ENCODE data around the gene OGFOD2. TPM values are rescaled to one million over a fixed set of nuclear protein-coding genes. Genes with fewer than 3 reads are reported as not detected.
A peak's percentile ranks its signal among the peaks of the same experiment; 100 is the strongest.

OGFOD2 gene
- total and polyA plus RNA-seq, 9 of the 15 experiments (the other 6 are each of a cell fraction or from before 2014, with no cell fraction given) = 1.4 to 111 (median 18.5) TPM

DNA sequence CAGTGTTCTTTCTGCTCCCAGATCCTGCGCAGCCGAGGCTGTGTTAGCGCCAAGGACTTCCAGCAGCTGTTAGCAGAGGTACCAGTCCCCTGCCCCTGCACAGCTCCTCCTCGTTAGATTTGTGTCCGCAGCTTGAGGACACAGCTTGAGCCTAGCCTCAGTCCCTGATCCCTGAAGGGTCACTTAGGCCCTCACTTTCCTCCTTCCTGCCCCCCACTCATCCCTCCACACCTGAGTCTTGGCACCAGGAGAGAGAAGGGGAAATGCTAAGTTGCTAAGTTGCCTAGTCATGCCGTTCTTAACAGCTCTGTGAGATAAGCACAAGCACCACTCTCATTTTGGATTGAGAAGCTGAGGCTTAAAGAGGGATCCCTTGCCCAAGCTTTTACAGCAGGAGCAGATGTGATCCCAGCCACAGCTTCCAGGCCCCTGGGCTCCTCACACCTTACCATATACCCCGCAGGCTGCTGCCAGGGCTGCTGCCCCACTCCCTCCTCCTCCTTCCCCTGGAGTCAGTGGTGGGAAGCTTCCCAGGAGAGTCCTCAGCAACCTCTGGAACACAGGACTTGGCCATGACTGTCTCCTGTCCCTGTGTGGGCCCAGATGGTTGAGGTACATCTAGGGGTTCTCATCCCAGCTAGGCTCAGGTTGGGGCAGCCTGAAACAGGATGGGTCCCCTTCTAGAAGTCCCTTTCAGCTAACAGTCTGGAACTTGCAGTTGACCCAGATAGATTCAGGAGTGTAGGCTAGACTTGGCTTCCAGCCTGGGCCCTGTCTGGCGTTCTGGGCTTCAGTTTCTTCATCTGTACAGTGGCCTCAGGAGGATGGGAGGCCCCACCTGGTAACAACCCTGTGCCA, 975 bp downstream of the OGFOD2 start (continued):
- TF ChIP-seq HNRNPL (IDR thresholded peaks at IDR 0.05; ENCODE audit: low read depth, low read length) (no peak), NR4A1 (CRISPR knock-in tag; IDR thresholded peaks at IDR 0.05) (no peak), NR4A1 (tag; IDR thresholded peaks at IDR 0.05) (no peak), CHD1 (IDR thresholded peaks at IDR 0.05; ENCODE audit: low read length) (peak; percentile 24), MAFF (IDR thresholded peaks at IDR 0.05; ENCODE audit: low read length) (peak; percentile 90), ZNF197 (CRISPR knock-in tag; IDR thresholded peaks at IDR 0.05; ENCODE audit: low read depth) (no peak), PHF20 (IDR thresholded peaks at IDR 0.05; ENCODE audit: partially characterized antibody) (no peak), TBL1XR1 (IDR thresholded peaks at IDR 0.05; ENCODE audit: low read length in 2 of 2) (no peak), ELF4 (CRISPR knock-in tag; IDR thresholded peaks at IDR 0.05) (0 out of 2 replicates have a peak, but pooled peaks have one; percentile 59), IFI16 (CRISPR knock-in tag; IDR thresholded peaks at IDR 0.05) (no peak), SMARCC2 (IDR thresholded peaks at IDR 0.05; ENCODE audit: low read depth) (peak; percentile 67; the same call in 1 of the 2 replicates), ZKSCAN8 (CRISPR knock-in tag; IDR thresholded peaks at IDR 0.05) (0 out of 2 replicates have a peak, but pooled peaks have one; percentile 10), NBN (IDR thresholded peaks at IDR 0.05; ENCODE audit: low read depth) (peak; percentile 60; the same call in 1 of the 2 replicates), ZEB2 (IDR thresholded peaks at IDR 0.05) (peak; percentile 70; the same call in 1 of the 2 replicates), FIP1L1 (IDR thresholded peaks at IDR 0.05; ENCODE audit: low read depth, low read length, poor library complexity, severe bottlenecking) (no peak), DPF2 (IDR thresholded peaks at IDR 0.05) (peak; percentile 86), KDM5B (IDR thresholded peaks at IDR 0.05; ENCODE audit: insufficient replicate concordance, low read depth, low read length) (no peak), TCF3 (CRISPR knock-in tag; IDR thresholded peaks at IDR 0.05) (0 out of 2 replicates have a peak, but pooled peaks have one; percentile 31), RBM17 (IDR thresholded peaks at IDR 0.05; ENCODE audit: borderline replicate concordance, low read depth, low read length) (no peak), ZNF586 (CRISPR knock-in tag; conservative IDR thresholded peaks at IDR 0.05) (no peak), SAP30 (IDR thresholded peaks at IDR 0.05; ENCODE audit: borderline replicate concordance, insufficient read depth, low read depth, low read length, poor library complexity, severe bottlenecking) (no peak), SNIP1 (IDR thresholded peaks at IDR 0.05; ENCODE audit: low read depth) (no peak), ZNF354B (CRISPR knock-in tag; IDR thresholded peaks at IDR 0.05) (no peak), SMARCA4 (IDR thresholded peaks at IDR 0.05) (peak; percentile 82)
- TF ChIP-seq, protein P1, sequence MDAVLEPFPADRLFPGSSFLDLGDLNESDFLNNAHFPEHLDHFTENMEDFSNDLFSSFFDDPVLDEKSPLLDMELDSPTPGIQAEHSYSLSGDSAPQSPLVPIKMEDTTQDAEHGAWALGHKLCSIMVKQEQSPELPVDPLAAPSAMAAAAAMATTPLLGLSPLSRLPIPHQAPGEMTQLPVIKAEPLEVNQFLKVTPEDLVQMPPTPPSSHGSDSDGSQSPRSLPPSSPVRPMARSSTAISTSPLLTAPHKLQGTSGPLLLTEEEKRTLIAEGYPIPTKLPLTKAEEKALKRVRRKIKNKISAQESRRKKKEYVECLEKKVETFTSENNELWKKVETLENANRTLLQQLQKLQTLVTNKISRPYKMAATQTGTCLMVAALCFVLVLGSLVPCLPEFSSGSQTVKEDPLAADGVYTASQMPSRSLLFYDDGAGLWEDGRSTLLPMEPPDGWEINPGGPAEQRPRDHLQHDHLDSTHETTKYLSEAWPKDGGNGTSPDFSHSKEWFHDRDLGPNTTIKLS (IDR thresholded peaks at IDR 0.05; ENCODE audit: borderline replicate concordance, low read depth) = no peak
- TF ChIP-seq, protein P2, sequence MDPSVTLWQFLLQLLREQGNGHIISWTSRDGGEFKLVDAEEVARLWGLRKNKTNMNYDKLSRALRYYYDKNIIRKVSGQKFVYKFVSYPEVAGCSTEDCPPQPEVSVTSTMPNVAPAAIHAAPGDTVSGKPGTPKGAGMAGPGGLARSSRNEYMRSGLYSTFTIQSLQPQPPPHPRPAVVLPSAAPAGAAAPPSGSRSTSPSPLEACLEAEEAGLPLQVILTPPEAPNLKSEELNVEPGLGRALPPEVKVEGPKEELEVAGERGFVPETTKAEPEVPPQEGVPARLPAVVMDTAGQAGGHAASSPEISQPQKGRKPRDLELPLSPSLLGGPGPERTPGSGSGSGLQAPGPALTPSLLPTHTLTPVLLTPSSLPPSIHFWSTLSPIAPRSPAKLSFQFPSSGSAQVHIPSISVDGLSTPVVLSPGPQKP (CRISPR knock-in tag; IDR thresholded peaks at IDR 0.05) = no peak
- TF ChIP-seq, protein P3, sequence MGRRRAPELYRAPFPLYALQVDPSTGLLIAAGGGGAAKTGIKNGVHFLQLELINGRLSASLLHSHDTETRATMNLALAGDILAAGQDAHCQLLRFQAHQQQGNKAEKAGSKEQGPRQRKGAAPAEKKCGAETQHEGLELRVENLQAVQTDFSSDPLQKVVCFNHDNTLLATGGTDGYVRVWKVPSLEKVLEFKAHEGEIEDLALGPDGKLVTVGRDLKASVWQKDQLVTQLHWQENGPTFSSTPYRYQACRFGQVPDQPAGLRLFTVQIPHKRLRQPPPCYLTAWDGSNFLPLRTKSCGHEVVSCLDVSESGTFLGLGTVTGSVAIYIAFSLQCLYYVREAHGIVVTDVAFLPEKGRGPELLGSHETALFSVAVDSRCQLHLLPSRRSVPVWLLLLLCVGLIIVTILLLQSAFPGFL (CRISPR knock-in tag; IDR thresholded peaks at IDR 0.05) = no peak

All from K562 (cell line).